HEK293 (cell line): ENCODE measurements around the gene COQ6.

Experiments used
- CTCF ChIA-PET: fragments of 350-600 bp; formaldehyde crosslinking; extraction: SDS; loops from one replicate; lab custom pipeline; 2021; ENCODE audit warnings: antibody characterized with exemption; lab: Yijun Ruan, JAX
- POLR2A ChIA-PET: fragments of 300-600 bp; formaldehyde crosslinking; extraction: SDS; loops from one replicate; lab custom pipeline; 2020; ENCODE audit warnings: antibody characterized with exemption, inconsistent platforms; lab: Yijun Ruan, JAX
- H3K27ac ChIP-seq: fragments of 200-500 bp; sonication (Bioruptor generic); 2 replicates; pipeline ENCODE4 v1.5.1; 2014; ENCODE audit warnings: low read depth, low read length, control low read depth, inconsistent platforms; ENCODE audit errors: extremely low read depth
- H3K36me3 ChIP-seq, 2 experiments: fragments of 200-500 bp in 1 of 2; sonication (Bioruptor generic) in 1 of 2; 1 replicate in 1 of 2; 2 replicates in 1 of 2; pipeline ENCODE4 v1.5.1; 2014 to 2017; ENCODE audit warnings: inconsistent platforms in 2 of 2, low read length in 2 of 2; ENCODE audit not compliant: control insufficient read depth in 2 of 2, insufficient read depth in 1 of 2
- H3K4me1 ChIP-seq: fragments of 200-500 bp; sonication (Bioruptor generic); 2 replicates; pipeline ENCODE4 v1.5.1; 2014; ENCODE audit warnings: mild to moderate bottlenecking, low read length, inconsistent platforms; ENCODE audit not compliant: control insufficient read depth, insufficient read depth
- H3K4me3 ChIP-seq: 2 replicates; pipeline ENCODE4 v1.5.1; 2011; ENCODE audit warnings: low read depth, mild to moderate bottlenecking, control low read depth, low read length, moderate library complexity
- H3K9me3 ChIP-seq: fragments of 200-500 bp; sonication (Bioruptor generic); 2 replicates; pipeline ENCODE4 v1.5.1; 2014; ENCODE audit warnings: low read depth, low read length, inconsistent platforms; ENCODE audit not compliant: control insufficient read depth, insufficient read depth
- BCL6B ChIP-seq: fragments of 450-650 bp; formaldehyde crosslinking; IDR thresholded peaks from 2 replicates; pipeline ENCODE4 v1.5.1; 2017; ENCODE audit warnings: missing biosample characterization, missing genetic modification characterization
- KLF1 ChIP-seq: fragments of 450-650 bp; formaldehyde crosslinking; IDR thresholded peaks from 2 replicates; pipeline ENCODE4 v1.5.1; 2016; ENCODE audit warnings: missing biosample characterization, missing genetic modification characterization
- KLF9 ChIP-seq: fragments of 450-650 bp; formaldehyde crosslinking; IDR thresholded peaks from 2 replicates; pipeline ENCODE4 v1.5.1; 2016; ENCODE audit warnings: missing biosample characterization, missing genetic modification characterization, low read depth
- REPIN1 ChIP-seq: fragments of 450-650 bp; formaldehyde crosslinking; IDR thresholded peaks from 2 replicates; pipeline ENCODE4 v1.5.1; 2017; ENCODE audit warnings: missing biosample characterization, missing genetic modification characterization, low read depth
- SP2 ChIP-seq: fragments of 450-650 bp; formaldehyde crosslinking; IDR thresholded peaks from 2 replicates; pipeline ENCODE4 v1.5.1; 2016; ENCODE audit warnings: missing biosample characterization, missing genetic modification characterization
- ZBTB26 ChIP-seq: fragments of 450-650 bp; formaldehyde crosslinking; optimal IDR thresholded peaks from 2 replicates; pipeline ENCODE3; 2016; ENCODE audit warnings: missing biosample characterization, mild to moderate bottlenecking, missing genetic modification characterization
- ZFP3 ChIP-seq: fragments of 450-650 bp; formaldehyde crosslinking; IDR thresholded peaks from 2 replicates; pipeline ENCODE4 v1.5.1; 2016; ENCODE audit warnings: low read depth, missing biosample characterization, missing genetic modification characterization
- ZNF10 ChIP-seq: fragments of 450-650 bp; formaldehyde crosslinking; IDR thresholded peaks from 2 replicates; pipeline ENCODE4 v1.5.1; 2017; ENCODE audit warnings: missing biosample characterization, missing genetic modification characterization
- ZNF112 ChIP-seq: fragments of 450-650 bp; formaldehyde crosslinking; IDR thresholded peaks from 2 replicates; pipeline ENCODE4 v1.5.0; 2017; ENCODE audit warnings: missing biosample characterization, missing genetic modification characterization
- ZNF132 ChIP-seq: fragments of 450-650 bp; formaldehyde crosslinking; IDR thresholded peaks from 2 replicates; pipeline ENCODE4 v1.5.1; 2017; ENCODE audit warnings: missing biosample characterization, missing genetic modification characterization, borderline replicate concordance
- ZNF221 ChIP-seq: fragments of 450-650 bp; formaldehyde crosslinking; IDR thresholded peaks from 2 replicates; pipeline ENCODE4 v1.5.1; 2017; ENCODE audit warnings: missing biosample characterization, missing genetic modification characterization, borderline replicate concordance
- ZNF426 ChIP-seq: fragments of 450-650 bp; formaldehyde crosslinking; IDR thresholded peaks from 2 replicates; pipeline ENCODE4 v1.5.1; 2017; ENCODE audit warnings: missing biosample characterization, missing genetic modification characterization, mild to moderate bottlenecking, inconsistent platforms, moderate library complexity
- ZNF518A ChIP-seq: fragments of 450-650 bp; formaldehyde crosslinking; conservative IDR thresholded peaks from 2 replicates; pipeline ENCODE4 v1.5.1; 2016; ENCODE audit warnings: low read depth, missing biosample characterization, missing genetic modification characterization
- ZNF530 ChIP-seq: fragments of 450-650 bp; formaldehyde crosslinking; IDR thresholded peaks from 2 replicates; pipeline ENCODE4 v1.5.1; 2016; ENCODE audit warnings: low read depth, missing biosample characterization, missing genetic modification characterization
- ZNF548 ChIP-seq: fragments of 450-650 bp; formaldehyde crosslinking; IDR thresholded peaks from 2 replicates; pipeline ENCODE4 v1.5.1; 2016; ENCODE audit warnings: missing biosample characterization, missing genetic modification characterization
- ZNF747 ChIP-seq: fragments of 450-650 bp; formaldehyde crosslinking; IDR thresholded peaks from 2 replicates; pipeline ENCODE4 v1.5.1; 2016; ENCODE audit warnings: missing biosample characterization, missing genetic modification characterization
- ZSCAN4 ChIP-seq: fragments of 450-650 bp; formaldehyde crosslinking; IDR thresholded peaks from 2 replicates; pipeline ENCODE4 v1.5.1; 2017; ENCODE audit warnings: missing biosample characterization, missing genetic modification characterization
- TF ChIP-seq, protein P1 (sequence below): fragments of 450-650 bp; formaldehyde crosslinking; IDR thresholded peaks from 2 replicates; pipeline ENCODE4 v1.5.1; 2016; ENCODE audit warnings: missing biosample characterization, missing genetic modification characterization
- TF ChIP-seq, protein P2 (sequence below): fragments of 450-650 bp; formaldehyde crosslinking; IDR thresholded peaks from 2 replicates; pipeline ENCODE4 v1.5.1; 2016; ENCODE audit warnings: missing biosample characterization, missing genetic modification characterization

The COQ6 gene

DNA sequence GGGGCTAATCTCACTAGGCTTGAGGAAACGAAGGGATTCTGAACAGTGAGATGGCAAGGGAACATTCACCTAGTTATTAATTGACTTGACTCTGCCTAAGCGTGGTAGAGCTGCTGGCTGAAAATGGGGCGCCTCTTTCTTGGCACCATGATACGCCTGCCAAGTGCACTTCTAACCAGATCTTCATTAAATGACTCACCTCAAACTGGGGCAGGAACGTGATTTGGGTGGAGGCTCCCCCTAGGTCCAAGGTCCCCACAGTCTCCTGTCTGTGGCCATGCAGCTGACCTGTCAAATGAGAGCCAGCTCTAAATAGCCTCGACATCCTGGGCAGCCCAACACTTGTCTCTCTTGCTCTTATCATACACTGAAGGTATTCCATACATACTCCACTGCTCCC, 26.0 kb downstream of the COQ6 start:
- H3K27ac ChIP-seq, result no peak overlapping the region
- no peaks in the 10 kb centered on the region for H3K9me3 ChIP-seq
- peaks cover 0 to 12% of the 10 kb centered on the region in 2 experiments; a peak in 2 of 3 replicates for H3K36me3 ChIP-seq
- H3K4me1 ChIP-seq, result peaks cover 8% of the 10 kb centered on the region; the same call in 1 of the 2 replicates
- no peak for TF ChIP-seq ZNF548
- TF ChIP-seq, all 188 proteins: peak for 0
- no peak overlapping the region for H3K4me3 ChIP-seq
- ChIA-PET CTCF (no interaction called here), POLR2A (no interaction called here)

DNA sequence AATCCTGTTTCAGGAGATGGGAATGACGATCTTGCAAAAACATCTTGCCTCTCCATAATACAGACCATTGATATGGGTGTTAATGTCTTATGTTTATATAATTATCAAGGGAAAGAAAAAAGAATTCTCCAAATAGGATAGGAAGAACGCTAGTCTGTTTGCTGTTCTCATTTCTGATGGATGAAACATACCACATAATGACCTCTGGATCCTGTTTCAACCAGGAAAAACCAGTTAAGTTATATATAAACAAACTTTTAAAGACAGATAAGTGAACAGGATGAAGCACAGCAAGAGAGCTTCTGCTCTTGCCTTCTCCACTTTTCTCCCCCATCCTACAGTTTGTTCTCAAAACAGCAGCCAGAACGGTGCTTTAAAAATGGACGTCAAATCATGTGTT, 27.8 kb downstream of the COQ6 start:
- TF ChIP-seq ZBTB26 (tag by site-specific recombination) (no peak), BCL6B (tag by site-specific recombination) (no peak), ZNF221 (tag by site-specific recombination) (no peak), KLF9 (no peak), REPIN1 (tag by site-specific recombination) (no peak), ZNF530 (tag by site-specific recombination) (no peak), ZNF747 (tag by site-specific recombination) (no peak), ZFP3 (tag by site-specific recombination) (no peak), SP2 (tag by site-specific recombination) (no peak), KLF1 (no peak), ZNF132 (tag by site-specific recombination) (no peak), ZNF426 (tag by site-specific recombination) (no peak)
- TF ChIP-seq, protein P1, sequence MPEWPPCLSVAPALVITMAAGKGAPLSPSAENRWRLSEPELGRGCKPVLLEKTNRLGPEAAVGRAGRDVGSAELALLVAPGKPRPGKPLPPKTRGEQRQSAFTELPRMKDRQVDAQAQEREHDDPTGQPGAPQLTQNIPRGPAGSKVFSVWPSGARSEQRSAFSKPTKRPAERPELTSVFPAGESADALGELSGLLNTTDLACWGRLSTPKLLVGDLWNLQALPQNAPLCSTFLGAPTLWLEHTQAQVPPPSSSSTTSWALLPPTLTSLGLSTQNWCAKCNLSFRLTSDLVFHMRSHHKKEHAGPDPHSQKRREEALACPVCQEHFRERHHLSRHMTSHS, result no peak
- TF ChIP-seq, protein P2, sequence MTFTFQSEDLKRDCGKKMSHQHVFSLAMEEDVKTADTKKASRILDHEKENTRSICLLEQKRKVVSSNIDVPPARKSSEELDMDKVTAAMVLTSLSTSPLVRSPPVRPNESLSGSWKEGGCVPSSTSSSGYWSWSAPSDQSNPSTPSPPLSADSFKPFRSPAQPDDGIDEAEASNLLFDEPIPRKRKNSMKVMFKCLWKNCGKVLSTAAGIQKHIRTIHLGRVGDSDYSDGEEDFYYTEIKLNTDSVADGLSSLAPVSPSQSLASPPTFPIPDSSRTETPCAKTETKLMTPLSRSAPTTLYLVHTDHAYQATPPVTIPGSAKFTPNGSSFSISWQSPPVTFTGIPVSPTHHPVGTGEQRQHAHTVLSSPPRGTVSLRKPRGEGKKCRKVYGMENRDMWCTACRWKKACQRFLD (tag by site-specific recombination), result no peak
- TF ChIP-seq, all 188 proteins: peak for 0
- ChIA-PET POLR2A (no interaction called here), CTCF (interaction anchor here (0.6 to 0.7 kb wide), 2 partner anchors 19 to 467 kb away, joined by 3 to 4 read pairs; no protein-coding TSS in a partner anchor)
- Histone ChIP-seq H3K27ac (no peak overlapping the region), H3K4me1 (peaks cover 8% of the 10 kb centered on the region; the same call in 1 of the 2 replicates), H3K9me3 (no peaks in the 10 kb centered on the region), H3K36me3 (peaks cover 0 to 8% of the 10 kb centered on the region in 2 experiments; a peak in 2 of 3 replicates), H3K4me3 (no peak overlapping the region)

DNA sequence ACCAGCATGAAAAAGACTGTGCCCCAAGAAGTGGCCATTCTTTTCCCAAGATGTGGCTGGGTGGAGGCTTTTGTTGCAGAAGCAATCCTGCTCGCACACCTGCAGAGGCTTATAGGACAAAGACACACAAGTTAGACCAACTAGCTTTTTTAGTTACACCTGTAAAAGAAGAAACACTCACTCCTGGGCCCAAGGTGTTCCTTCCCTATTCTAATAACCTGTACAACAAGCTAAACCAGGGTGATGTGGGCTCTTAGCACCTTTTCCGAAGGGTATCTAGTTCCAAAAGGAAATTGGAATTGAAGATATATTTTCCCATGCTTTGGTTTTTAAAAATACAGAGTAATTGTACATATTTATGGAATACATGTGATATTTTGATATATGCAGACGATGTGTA, 38.0 kb downstream of the COQ6 start:
- CTCF ChIA-PET, result no interaction called here
- TF ChIP-seq ZNF518A (tag by site-specific recombination) (no peak), ZNF112 (tag by site-specific recombination) (no peak), ZNF10 (no peak), ZSCAN4 (no peak)
- POLR2A ChIA-PET, result no interaction called here
- no peaks in the 10 kb centered on the region for H3K4me1 ChIP-seq
- no peak overlapping the region for H3K27ac ChIP-seq
- H3K36me3 ChIP-seq, result peaks cover 5 to 17% of the 10 kb centered on the region in 2 experiments; a peak in 2 of 3 replicates
- no peaks in the 10 kb centered on the region for H3K9me3 ChIP-seq
- H3K4me3 ChIP-seq, result no peak overlapping the region
